ENCODE measurements around the gene MSI2.

MSI2 gene

GRCh38 chr17:57313097-57313835, 56.9 kb downstream of the MSI2 start:
- peaks cover 3% of the 10 kb centered on the region; the same call in 1 of the 2 replicates for H4K20me1 ChIP-seq (ENCODE audit: low read depth, low read length)
- no peak overlapping the region for H3K4me2 ChIP-seq (ENCODE audit: low read depth, low read length, poor library complexity, severe bottlenecking)
- no peaks in the 10 kb centered on the region for H3K27me3 ChIP-seq (ENCODE audit: low read length)
- H3K9me3 ChIP-seq (ENCODE audit: insufficient read depth, low read length), result no peaks in the 10 kb centered on the region
- H3F3A ChIP-seq (ENCODE audit: insufficient read depth), result no peaks in the 10 kb centered on the region
- peaks cover 65% of the 10 kb centered on the region for H3K79me2 ChIP-seq (ENCODE audit: insufficient read depth, low read length)
- H2AFZ ChIP-seq (ENCODE audit: low read depth, low read length, severe bottlenecking), result no peak overlapping the region
- no peaks in the 10 kb centered on the region for H3K36me3 ChIP-seq (ENCODE audit: low read length)
- H3K9ac ChIP-seq (ENCODE audit: low read length), result no peak overlapping the region
- H3K27ac ChIP-seq (ENCODE audit: low read depth, low read length), result no peak overlapping the region
- no peaks in the 10 kb centered on the region for H3K9me2 ChIP-seq (replicated peaks; ENCODE audit: insufficient read depth, low read length)
- TF ChIP-seq EZH2phosphoT487 (conservative IDR thresholded peaks at IDR 0.05; ENCODE audit: low read length) (no peak), CTCF (IDR thresholded peaks at IDR 0.05; ENCODE audit: insufficient read depth, low read length, poor library complexity, severe bottlenecking) (no peak)
- H3K4me3 ChIP-seq (ENCODE audit: insufficient read depth, low read length, poor library complexity, severe bottlenecking), result no peak overlapping the region

- Histone ChIP-seq H3K9me3 (ENCODE audit: insufficient read depth, low read length) (no peaks in the 10 kb centered on the region), H3K79me2 (ENCODE audit: insufficient read depth, low read length) (peaks cover 65% of the 10 kb centered on the region), H3K9ac (ENCODE audit: low read length) (no peak overlapping the region), H3K27me3 (ENCODE audit: low read length) (no peaks in the 10 kb centered on the region), H2AFZ (ENCODE audit: low read depth, low read length, severe bottlenecking) (no peak overlapping the region), H3K4me3 (ENCODE audit: insufficient read depth, low read length, poor library complexity, severe bottlenecking) (no peak overlapping the region), H3K9me2 (replicated peaks; ENCODE audit: insufficient read depth, low read length) (no peaks in the 10 kb centered on the region), H3K36me3 (ENCODE audit: low read length) (no peaks in the 10 kb centered on the region), H3K4me2 (ENCODE audit: low read depth, low read length, poor library complexity, severe bottlenecking) (no peak overlapping the region), H3F3A (ENCODE audit: insufficient read depth) (no peaks in the 10 kb centered on the region), H3K27ac (ENCODE audit: low read depth, low read length) (no peak overlapping the region), H4K20me1 (ENCODE audit: low read depth, low read length) (peaks cover 3% of the 10 kb centered on the region; the same call in 1 of the 2 replicates)
- TF ChIP-seq EZH2phosphoT487 (conservative IDR thresholded peaks at IDR 0.05; ENCODE audit: low read length) (no peak), CTCF (IDR thresholded peaks at IDR 0.05; ENCODE audit: insufficient read depth, low read length, poor library complexity, severe bottlenecking) (no peak)
These were observed 59.0 kb downstream of the MSI2 start for GRCh38 chr17:57315061-57316015.

- Histone ChIP-seq H3K9me3 (ENCODE audit: insufficient read depth, low read length) (no peaks in the 10 kb centered on the region), H3K27ac (ENCODE audit: low read depth, low read length) (no peak overlapping the region), H4K20me1 (ENCODE audit: low read depth, low read length) (no peaks in the 10 kb centered on the region), H3K4me2 (ENCODE audit: low read depth, low read length, poor library complexity, severe bottlenecking) (no peak overlapping the region), H3K27me3 (ENCODE audit: low read length) (no peaks in the 10 kb centered on the region), H3K4me3 (ENCODE audit: insufficient read depth, low read length, poor library complexity, severe bottlenecking) (no peak overlapping the region), H3K36me3 (ENCODE audit: low read length) (no peaks in the 10 kb centered on the region), H2AFZ (ENCODE audit: low read depth, low read length, severe bottlenecking) (no peak overlapping the region), H3K9ac (ENCODE audit: low read length) (no peak overlapping the region), H3K79me2 (ENCODE audit: insufficient read depth, low read length) (peaks cover 64% of the 10 kb centered on the region), H3F3A (ENCODE audit: insufficient read depth) (no peaks in the 10 kb centered on the region), H3K9me2 (replicated peaks; ENCODE audit: insufficient read depth, low read length) (no peaks in the 10 kb centered on the region)
- TF ChIP-seq CTCF (IDR thresholded peaks at IDR 0.05; ENCODE audit: insufficient read depth, low read length, poor library complexity, severe bottlenecking) (no peak), EZH2phosphoT487 (conservative IDR thresholded peaks at IDR 0.05; ENCODE audit: low read length) (no peak)
These were observed 60.0 kb downstream of the MSI2 start for GRCh38 chr17:57316361-57316760.

Data from SU-DHL-6 (cell line).